ENCODE results near the gene MCOLN1. TPM values are rescaled to one million over a fixed set of nuclear protein-coding genes. Genes with fewer than 3 reads are reported as not detected.

MCOLN1 gene
- total and polyA plus RNA-seq, 2 donors from 2014 or later: 24.0 to 25.7 TPM

- Histone ChIP-seq H3K27ac (ENCODE audit: low read depth in 2 of 2, low read length in 2 of 2) (no peak overlapping the region), H3K4me3 (ENCODE audit: low read length in 3 of 3) (no peak overlapping the region), H3K36me3 (ENCODE audit: control insufficient read depth in 2 of 3, insufficient read depth in 3 of 3, low read length in 3 of 3) (peaks cover 0 to 3% (median 3%) of the 10 kb centered on the region in 3 donors), H3K9me3 (ENCODE audit: control insufficient read depth in 2 of 3, insufficient read depth in 1 of 3, low read length in 3 of 3) (no peaks in the 10 kb centered on the region), H3K27me3 (ENCODE audit: control insufficient read depth, insufficient read depth, low read length) (no peaks in the 10 kb centered on the region), H3K9ac (ENCODE audit: low read length in 3 of 3) (no peak overlapping the region), H3K4me1 (ENCODE audit: control insufficient read depth in 2 of 3, insufficient read depth in 2 of 3, low read depth in 1 of 3, low read length in 3 of 3) (peaks cover 0 to 2% (median 0%) of the 10 kb centered on the region in 3 donors)
- intact Hi-C loops (cut with DNase I): no loop called here
- TF ChIP-seq CTCF (IDR thresholded peaks at IDR 0.05; ENCODE audit: borderline replicate concordance, extremely low read depth, insufficient read depth): no peak
- peak in 2 of 5 donors; percentile 13 to 55 for DNase-seq
- FAIRE-seq: no peak
These were observed 45.5 kb upstream of the MCOLN1 start for GRCh38 chr19:7476777-7477494.

GRCh38 chr19:7477758-7478157 is 44.7 kb upstream of the MCOLN1 start:
- no peak overlapping the region for H3K9ac ChIP-seq (ENCODE audit: low read length in 3 of 3)
- no peak for TF ChIP-seq CTCF (IDR thresholded peaks at IDR 0.05; ENCODE audit: borderline replicate concordance, extremely low read depth, insufficient read depth)
- intact Hi-C loops (cut with DNase I): no loop called here
- H3K9me3 ChIP-seq (ENCODE audit: control insufficient read depth in 2 of 3, insufficient read depth in 1 of 3, low read length in 3 of 3): no peaks in the 10 kb centered on the region
- DNase-seq (no peak), FAIRE-seq (no peak)
- no peak overlapping the region for H3K4me3 ChIP-seq (ENCODE audit: low read length in 3 of 3)
- H3K4me1 ChIP-seq (ENCODE audit: control insufficient read depth in 2 of 3, insufficient read depth in 2 of 3, low read depth in 1 of 3, low read length in 3 of 3): peaks cover 0 to 2% (median 0%) of the 10 kb centered on the region in 3 donors
- H3K27ac ChIP-seq (ENCODE audit: low read depth in 2 of 2, low read length in 2 of 2): no peak overlapping the region
- H3K27me3 ChIP-seq (ENCODE audit: control insufficient read depth, insufficient read depth, low read length): no peaks in the 10 kb centered on the region
- no peaks in the 10 kb centered on the region for H3K36me3 ChIP-seq (ENCODE audit: control insufficient read depth in 2 of 3, insufficient read depth in 3 of 3, low read length in 3 of 3)

- H3K4me1 ChIP-seq (ENCODE audit: control insufficient read depth in 2 of 3, insufficient read depth in 2 of 3, low read depth in 1 of 3, low read length in 3 of 3): peaks cover 0 to 2% (median 0%) of the 10 kb centered on the region in 3 donors
- H3K27ac ChIP-seq (ENCODE audit: low read depth in 2 of 2, low read length in 2 of 2): no peak overlapping the region
- intact Hi-C loops (cut with DNase I): no loop called here
- no peaks in the 10 kb centered on the region for H3K9me3 ChIP-seq (ENCODE audit: control insufficient read depth in 2 of 3, insufficient read depth in 1 of 3, low read length in 3 of 3)
- no peak for TF ChIP-seq CTCF (IDR thresholded peaks at IDR 0.05; ENCODE audit: borderline replicate concordance, extremely low read depth, insufficient read depth)
- H3K9ac ChIP-seq (ENCODE audit: low read length in 3 of 3): no peak overlapping the region
- no peaks in the 10 kb centered on the region for H3K27me3 ChIP-seq (ENCODE audit: control insufficient read depth, insufficient read depth, low read length)
- DNase-seq: no peak
- FAIRE-seq: no peak
- H3K4me3 ChIP-seq (ENCODE audit: low read length in 3 of 3): no peak overlapping the region
- no peaks in the 10 kb centered on the region for H3K36me3 ChIP-seq (ENCODE audit: control insufficient read depth in 2 of 3, insufficient read depth in 3 of 3, low read length in 3 of 3)
These were observed 44.1 kb upstream of the MCOLN1 start for GRCh38 chr19:7478173-7478842.
